AG09319 (cell line): ENCODE results near the gene CSPG4.
A peak's percentile ranks its signal among the peaks of the same experiment; 100 is the strongest.
"Not testable (repeated sequence)": the region's sequence is repeated elsewhere in the genome, so short reads cannot be mapped to it uniquely, and the experiment has no call there.

Experiments
- DNase-seq: peaks from one replicate; pipeline ENCODE4 v3.0.0-alpha.2; 2010; ENCODE audit warnings: low read depth; ENCODE audit errors: extremely low read depth
- TF ChIP-seq, protein P1 (sequence below): IDR thresholded peaks from 2 replicates; pipeline ENCODE4 v1.5.1; 2011; ENCODE audit warnings: low read depth, mild to moderate bottlenecking, inconsistent platforms, low read length, moderate library complexity

The CSPG4 gene

DNA sequence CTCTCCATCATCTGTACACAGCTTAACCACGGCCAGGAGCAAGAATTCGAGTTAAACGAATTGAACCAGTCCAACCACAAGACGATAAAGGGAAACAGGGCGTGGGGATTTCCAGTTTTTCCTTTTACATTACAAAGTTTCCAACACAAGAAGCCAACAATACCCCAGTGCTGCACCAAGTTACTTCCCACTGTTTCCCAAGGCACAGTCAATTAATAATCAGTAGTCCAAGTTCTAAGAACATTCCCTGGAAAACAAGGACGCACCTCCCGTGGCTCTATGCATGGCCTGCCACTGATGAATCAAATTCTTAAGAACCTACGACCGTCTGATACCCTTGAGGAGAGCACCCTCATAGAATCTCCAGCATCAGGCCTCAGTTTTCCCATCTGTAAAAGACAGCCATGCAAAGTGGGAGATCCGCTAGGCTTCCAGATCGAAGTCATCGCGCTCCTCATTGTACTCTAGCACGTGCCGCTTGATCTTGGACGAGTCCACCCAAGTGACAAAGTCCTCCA is 73.4 kb downstream of the CSPG4 start:
- TF ChIP-seq, protein P1, sequence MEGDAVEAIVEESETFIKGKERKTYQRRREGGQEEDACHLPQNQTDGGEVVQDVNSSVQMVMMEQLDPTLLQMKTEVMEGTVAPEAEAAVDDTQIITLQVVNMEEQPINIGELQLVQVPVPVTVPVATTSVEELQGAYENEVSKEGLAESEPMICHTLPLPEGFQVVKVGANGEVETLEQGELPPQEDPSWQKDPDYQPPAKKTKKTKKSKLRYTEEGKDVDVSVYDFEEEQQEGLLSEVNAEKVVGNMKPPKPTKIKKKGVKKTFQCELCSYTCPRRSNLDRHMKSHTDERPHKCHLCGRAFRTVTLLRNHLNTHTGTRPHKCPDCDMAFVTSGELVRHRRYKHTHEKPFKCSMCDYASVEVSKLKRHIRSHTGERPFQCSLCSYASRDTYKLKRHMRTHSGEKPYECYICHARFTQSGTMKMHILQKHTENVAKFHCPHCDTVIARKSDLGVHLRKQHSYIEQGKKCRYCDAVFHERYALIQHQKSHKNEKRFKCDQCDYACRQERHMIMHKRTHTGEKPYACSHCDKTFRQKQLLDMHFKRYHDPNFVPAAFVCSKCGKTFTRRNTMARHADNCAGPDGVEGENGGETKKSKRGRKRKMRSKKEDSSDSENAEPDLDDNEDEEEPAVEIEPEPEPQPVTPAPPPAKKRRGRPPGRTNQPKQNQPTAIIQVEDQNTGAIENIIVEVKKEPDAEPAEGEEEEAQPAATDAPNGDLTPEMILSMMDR, result no peak
- no peak for DNase-seq

DNA sequence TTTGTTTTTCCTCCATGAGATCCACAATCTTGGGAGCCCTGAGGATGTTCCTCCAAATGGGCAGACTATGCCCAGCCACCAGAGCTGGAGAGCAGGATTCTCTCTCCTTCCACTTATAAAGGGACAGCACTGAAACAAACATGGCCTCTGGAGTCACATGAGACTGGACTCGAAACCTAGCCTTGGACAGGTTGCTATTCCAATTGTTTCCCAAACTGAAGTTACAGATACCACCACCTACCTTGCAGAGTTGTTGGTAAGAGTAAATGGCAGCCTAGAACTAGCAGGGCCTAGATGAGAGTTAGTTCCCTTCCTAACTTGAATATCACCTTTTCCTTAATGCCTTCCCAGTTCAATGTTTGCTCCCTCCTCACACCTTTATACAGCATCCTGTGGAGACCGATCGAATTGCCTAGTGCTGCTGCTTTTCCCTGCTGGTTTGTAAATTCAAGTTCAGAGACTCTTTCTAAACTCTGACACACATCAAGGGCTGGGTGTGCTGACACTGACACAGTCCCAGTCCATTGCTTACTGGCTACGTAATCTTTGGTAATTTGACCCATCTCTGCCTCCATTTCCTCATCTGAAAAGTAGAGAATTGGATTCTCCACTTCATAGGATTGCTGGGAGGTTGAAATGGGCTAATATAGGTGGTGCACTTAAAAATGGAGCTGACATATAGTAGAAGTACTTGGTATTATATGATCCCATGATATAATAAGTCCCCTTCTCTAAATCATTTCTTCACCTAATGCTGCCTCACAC is 75.2 kb downstream of the CSPG4 start:
- TF ChIP-seq, protein P1, result no peak
- no peak for DNase-seq

DNA sequence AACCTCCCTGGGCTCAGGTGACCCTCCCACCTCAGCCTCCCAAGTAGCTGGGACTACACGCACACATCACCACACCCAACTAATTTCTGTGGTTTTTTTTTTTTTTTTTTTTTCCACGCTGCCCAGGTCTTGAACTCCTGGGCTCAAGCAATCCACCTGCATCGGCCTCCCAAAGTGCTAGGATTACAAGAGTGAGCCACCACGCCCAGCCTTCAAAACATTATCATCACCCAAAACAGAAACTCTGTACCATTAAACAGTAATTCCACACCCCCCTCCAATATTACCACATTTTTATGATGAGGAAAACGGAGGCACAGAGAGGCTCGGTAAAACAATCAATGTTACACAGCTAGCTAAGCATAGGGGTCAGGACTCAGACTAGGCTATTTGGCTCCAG is 76.6 kb downstream of the CSPG4 start:
- DNase-seq, result no peak
- TF ChIP-seq, protein P1, result no peak

DNA sequence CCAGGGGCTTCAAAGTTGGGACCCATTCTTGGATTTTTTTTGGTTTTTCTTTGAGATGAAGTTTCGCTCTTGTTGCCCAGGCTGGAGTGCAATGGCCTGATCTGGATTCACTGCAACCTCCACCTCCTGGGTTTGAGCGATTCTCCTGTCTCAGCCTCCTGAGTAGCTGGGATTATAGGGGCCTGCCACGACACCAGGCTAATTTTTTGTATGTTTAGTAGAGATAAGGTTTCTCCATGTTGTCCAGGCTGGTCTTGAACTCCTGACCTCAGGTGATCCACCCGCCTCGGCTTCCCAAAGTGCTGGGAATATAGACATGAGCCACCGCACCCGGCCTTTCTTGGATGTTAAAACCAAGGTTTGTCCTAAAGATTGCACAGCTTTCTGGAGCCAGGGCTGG is 78.7 kb downstream of the CSPG4 start:
- not testable (repeated sequence) for DNase-seq

DNA sequence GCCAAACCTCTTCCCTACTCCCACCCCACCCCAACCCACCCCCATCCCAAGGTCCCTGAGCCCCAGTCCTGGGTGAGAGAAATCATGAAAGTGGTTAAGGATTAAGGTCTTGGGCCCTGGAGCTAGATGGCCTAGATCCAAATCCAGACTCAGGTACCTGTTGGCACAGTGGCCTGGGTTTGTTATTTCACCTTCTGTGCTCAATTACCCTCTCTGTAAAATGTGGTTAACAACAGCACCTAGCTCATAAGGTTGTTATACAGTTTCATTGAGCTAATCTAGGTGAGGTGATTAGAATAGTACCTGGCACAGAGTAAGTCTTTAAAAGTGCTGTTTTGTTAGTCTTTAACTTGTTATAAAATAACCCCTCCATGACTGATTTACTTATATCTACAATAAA is 80.7 kb downstream of the CSPG4 start:
- DNase-seq, result no peak
- TF ChIP-seq, protein P1, result no peak

DNA sequence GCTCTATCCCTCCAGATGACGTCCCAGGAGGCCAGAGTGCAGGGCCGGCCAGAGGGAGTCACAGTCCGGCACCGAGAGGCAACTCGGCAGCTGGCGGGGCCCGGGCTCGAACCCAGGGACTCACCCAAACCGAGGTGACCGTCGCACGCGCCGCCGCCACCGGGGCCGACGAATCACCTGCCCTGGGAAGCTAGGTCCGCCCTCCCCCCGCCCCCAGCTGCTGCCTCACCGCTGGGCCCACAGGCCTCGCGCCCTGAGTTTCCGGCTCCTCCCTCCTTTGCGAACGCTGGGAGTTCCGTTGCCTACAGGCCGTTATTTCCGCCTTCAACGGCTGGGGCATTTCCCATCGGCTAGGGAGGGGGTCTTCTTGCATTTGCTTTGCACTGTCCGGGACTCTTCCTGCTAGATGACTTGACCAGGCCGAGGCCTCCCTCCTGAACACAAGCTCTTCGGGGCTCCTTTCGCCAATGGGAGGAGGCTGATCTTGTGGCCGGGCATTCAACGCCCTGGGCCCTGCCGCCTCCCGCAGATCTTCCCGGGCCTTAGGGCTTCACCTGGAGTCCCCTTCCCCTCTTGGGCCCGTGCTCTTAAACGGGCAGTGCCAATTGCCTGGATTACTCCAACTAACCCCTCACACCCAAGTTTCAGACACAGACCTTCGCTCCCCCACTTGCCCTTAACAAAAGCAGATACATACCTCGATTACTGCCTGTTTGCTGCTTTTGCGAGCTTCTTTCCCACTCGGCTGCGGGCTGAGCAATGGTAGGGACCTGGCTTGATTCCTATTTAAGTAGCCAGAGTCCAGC is 86.9 kb downstream of the CSPG4 start, which contains the start of gene SNUPN:
SNUPN (minus strand) TSS at position 184 of the 806 bp plus-strand sequence. CDS start 4,674 bp downstream, outside the sequence.
- DNase-seq, result peak; percentile 81
- TF ChIP-seq, protein P1, result no peak
